KMS-11 (cell line): ENCODE measurements around the gene NTN3.

Source experiments
- H2AFZ ChIP-seq: fragments of 200-600 bp; sonication (generic); 2 replicates; pipeline ENCODE4 v1.6.1; 2016; ENCODE audit warnings: antibody characterized with exemption, mixed run types, low read depth
- H3K27ac ChIP-seq: fragments of 200-600 bp; sonication (generic); 2 replicates; pipeline ENCODE4 v1.6.1; 2016; ENCODE audit warnings: mild to moderate bottlenecking, mixed run types
- H3K27me3 ChIP-seq: fragments of 200-600 bp; sonication (generic); 2 replicates; pipeline ENCODE4 v1.6.1; 2017; ENCODE audit warnings: mild to moderate bottlenecking, low read depth, mixed run types, moderate library complexity; ENCODE audit not compliant: insufficient read depth
- H3K36me3 ChIP-seq: fragments of 200-600 bp; sonication (generic); 2 replicates; pipeline ENCODE4 v1.6.1; 2017; ENCODE audit warnings: mild to moderate bottlenecking, mixed run types; ENCODE audit not compliant: insufficient read depth
- H3K4me1 ChIP-seq: fragments of 200-600 bp; sonication (generic); 2 replicates; pipeline ENCODE4 v1.6.1; 2016; ENCODE audit warnings: mild to moderate bottlenecking, low read depth, mixed run types; ENCODE audit not compliant: poor library complexity, severe bottlenecking
- H3K4me2 ChIP-seq: fragments of 200-600 bp; sonication (generic); 2 replicates; pipeline ENCODE4 v1.7.0; 2016; ENCODE audit warnings: mild to moderate bottlenecking, mixed run types
- H3K4me3 ChIP-seq: fragments of 200-600 bp; sonication (generic); IDR thresholded peaks from 2 replicates; pipeline ENCODE4 v1.6.1; 2017; ENCODE audit warnings: low read depth, low read length, mixed read lengths; ENCODE audit not compliant: insufficient read depth
- H3K79me2 ChIP-seq: fragments of 200-600 bp; sonication (generic); 2 replicates; pipeline ENCODE4 v1.6.1; 2016; ENCODE audit warnings: low read depth, mixed run types; ENCODE audit not compliant: insufficient read depth
- H3K9ac ChIP-seq: fragments of 200-600 bp; sonication (generic); 2 replicates; pipeline ENCODE4 v1.6.1; 2016; ENCODE audit warnings: mild to moderate bottlenecking, mixed run types
- H4K20me1 ChIP-seq: fragments of 200-600 bp; sonication (generic); 2 replicates; pipeline ENCODE4 v1.6.1; 2016; ENCODE audit warnings: mild to moderate bottlenecking, mixed run types; ENCODE audit not compliant: insufficient read depth
- TF ChIP-seq, protein P1 (sequence below): fragments of 200-600 bp; sonication (generic); conservative IDR thresholded peaks from 2 replicates; pipeline ENCODE4 v1.6.1; 2017; ENCODE audit warnings: low read depth, mild to moderate bottlenecking, antibody characterized with exemption, low read length, moderate library complexity, mixed read lengths

NTN3 gene

GRCh38 chr16:2474877-2475412, 3.8 kb downstream of the NTN3 start, which contains the start of gene TBC1D24:
Gene TBC1D24 (plus strand): TSS chr16:2475127. CDS start chr16:2496149, 21,022 bp downstream.
- H3K4me1 ChIP-seq: peaks cover 32% of the 10 kb centered on the region
- H4K20me1 ChIP-seq: no peaks in the 10 kb centered on the region
- no peak within 1 kb of the TSS for H3K4me3 ChIP-seq
- no peaks in the 10 kb centered on the region for H3K36me3 ChIP-seq
- peak within 1 kb of the TSS; percentile 91 for H3K9ac ChIP-seq
- H3K27ac ChIP-seq: peak within 1 kb of the TSS; percentile 70
- H3K27me3 ChIP-seq: peaks cover 25% of the 10 kb centered on the region
- TF ChIP-seq, protein P1, sequence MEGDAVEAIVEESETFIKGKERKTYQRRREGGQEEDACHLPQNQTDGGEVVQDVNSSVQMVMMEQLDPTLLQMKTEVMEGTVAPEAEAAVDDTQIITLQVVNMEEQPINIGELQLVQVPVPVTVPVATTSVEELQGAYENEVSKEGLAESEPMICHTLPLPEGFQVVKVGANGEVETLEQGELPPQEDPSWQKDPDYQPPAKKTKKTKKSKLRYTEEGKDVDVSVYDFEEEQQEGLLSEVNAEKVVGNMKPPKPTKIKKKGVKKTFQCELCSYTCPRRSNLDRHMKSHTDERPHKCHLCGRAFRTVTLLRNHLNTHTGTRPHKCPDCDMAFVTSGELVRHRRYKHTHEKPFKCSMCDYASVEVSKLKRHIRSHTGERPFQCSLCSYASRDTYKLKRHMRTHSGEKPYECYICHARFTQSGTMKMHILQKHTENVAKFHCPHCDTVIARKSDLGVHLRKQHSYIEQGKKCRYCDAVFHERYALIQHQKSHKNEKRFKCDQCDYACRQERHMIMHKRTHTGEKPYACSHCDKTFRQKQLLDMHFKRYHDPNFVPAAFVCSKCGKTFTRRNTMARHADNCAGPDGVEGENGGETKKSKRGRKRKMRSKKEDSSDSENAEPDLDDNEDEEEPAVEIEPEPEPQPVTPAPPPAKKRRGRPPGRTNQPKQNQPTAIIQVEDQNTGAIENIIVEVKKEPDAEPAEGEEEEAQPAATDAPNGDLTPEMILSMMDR: no peak
- H2AFZ ChIP-seq: peak within 1 kb of the TSS; percentile 90
- peak within 1 kb of the TSS; percentile 95 for H3K4me2 ChIP-seq
- H3K79me2 ChIP-seq: peaks cover 7% of the 10 kb centered on the region; the same call in 1 of the 2 replicates

- H3K27ac ChIP-seq: no peak overlapping the region
- H3K4me3 ChIP-seq: no peak overlapping the region
- peaks cover 18% of the 10 kb centered on the region for H3K27me3 ChIP-seq
- peak overlapping the region; percentile 27; the same call in 1 of the 2 replicates for H3K9ac ChIP-seq
- peaks cover 7% of the 10 kb centered on the region; the same call in 1 of the 2 replicates for H3K79me2 ChIP-seq
- peak overlapping the region; percentile 52 for H2AFZ ChIP-seq
- H3K4me2 ChIP-seq: peak overlapping the region; percentile 80
- H3K36me3 ChIP-seq: no peaks in the 10 kb centered on the region
- H4K20me1 ChIP-seq: no peaks in the 10 kb centered on the region
- H3K4me1 ChIP-seq: peaks cover 26% of the 10 kb centered on the region
- TF ChIP-seq, protein P1: no peak; the same call in 1 of the 2 replicates
These were observed 4.6 kb downstream of the NTN3 start for GRCh38 chr16:2475413-2476344.

DNA sequence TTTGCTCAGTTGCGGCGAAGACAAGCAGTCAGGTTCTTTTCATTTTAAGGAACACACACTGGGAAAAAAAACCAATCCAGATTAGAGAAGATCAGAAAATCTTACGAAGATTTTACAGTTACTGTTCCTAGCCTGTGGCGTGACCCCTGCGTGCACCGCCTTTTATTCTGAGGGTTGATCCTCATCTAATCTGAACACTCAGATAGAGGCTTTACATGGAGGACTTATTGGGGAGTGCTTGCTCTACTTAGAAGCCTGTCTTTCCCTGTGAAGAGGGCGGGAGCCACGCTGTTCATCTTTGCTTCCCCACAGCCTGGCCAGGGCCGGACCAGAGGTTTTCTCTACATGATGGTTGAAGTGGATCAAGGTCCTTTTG, 5.2 kb downstream of the NTN3 start:
- Histone ChIP-seq H3K9ac (no peak overlapping the region), H3K27me3 (peaks cover 12% of the 10 kb centered on the region), H3K4me3 (no peak overlapping the region), H3K4me1 (peaks cover 20% of the 10 kb centered on the region), H3K4me2 (no peak overlapping the region), H3K36me3 (no peaks in the 10 kb centered on the region), H3K27ac (no peak overlapping the region), H3K79me2 (peaks cover 7% of the 10 kb centered on the region; the same call in 1 of the 2 replicates), H2AFZ (no peak overlapping the region), H4K20me1 (no peaks in the 10 kb centered on the region)
- TF ChIP-seq, protein P1: no peak; the same call in 1 of the 2 replicates

GRCh38 chr16:2476741-2477140, 5.6 kb downstream of the NTN3 start:
- Histone ChIP-seq H3K79me2 (peaks cover 7% of the 10 kb centered on the region; the same call in 1 of the 2 replicates), H2AFZ (no peak overlapping the region), H4K20me1 (no peaks in the 10 kb centered on the region), H3K9ac (no peak overlapping the region), H3K4me2 (no peak overlapping the region), H3K27me3 (peaks cover 8% of the 10 kb centered on the region), H3K27ac (no peak overlapping the region), H3K4me1 (peaks cover 16% of the 10 kb centered on the region), H3K36me3 (no peaks in the 10 kb centered on the region), H3K4me3 (no peak overlapping the region)
- TF ChIP-seq, protein P1: no peak
